Stimulated activated CD8-positive, alpha-beta memory T cell treated with anti-CD3 and anti-CD28 coated beads, Interleukin-15, amount 100 ng/mL, for 4 hours (primary cell): Measurements from ENCODE around the gene DYNLT2B.
A peak's percentile ranks its signal among the peaks of the same experiment; 100 is the strongest.
"Not testable (repeated sequence)": the region's sequence is repeated elsewhere in the genome, so short reads cannot be mapped to it uniquely, and the experiment has no call there.

Experiments used
- DNase-seq, 2 donors: peaks; one replicate each; pipeline ENCODE4 v3.0.0-alpha.2; 2020; ENCODE audit warnings: low read depth in 2 of 2

DYNLT2B gene

DNA sequence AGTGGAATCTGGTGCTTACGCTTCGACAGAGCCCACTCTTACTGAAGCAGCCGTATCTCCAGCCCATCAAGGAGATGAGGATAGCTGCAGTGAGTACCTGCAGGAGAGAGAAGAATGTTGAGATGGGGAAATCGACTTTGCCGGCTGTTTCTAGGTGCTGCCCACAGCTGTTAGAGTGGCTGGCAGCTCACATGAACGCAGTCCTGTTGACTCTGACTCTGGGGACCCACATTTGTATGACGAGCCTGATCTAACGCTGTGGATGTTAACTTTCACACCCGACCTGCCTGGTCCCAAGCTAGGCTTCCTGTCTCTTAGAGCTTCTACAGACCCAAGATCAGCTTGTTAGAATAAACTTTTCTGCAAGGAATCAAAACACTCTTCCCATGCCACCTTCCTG, 8.9 kb upstream of the DYNLT2B start:
- DNase-seq = no peak

GRCh38 chr3:196323691-196324090, 5.7 kb upstream of the DYNLT2B start:
- no peak for DNase-seq

- no peak for DNase-seq
Measured at GRCh38 chr3:196323016-196323415, 5.0 kb upstream of the DYNLT2B start.

- no peak for DNase-seq
Measured at GRCh38 chr3:196321162-196321561, 3.1 kb upstream of the DYNLT2B start.

DNA sequence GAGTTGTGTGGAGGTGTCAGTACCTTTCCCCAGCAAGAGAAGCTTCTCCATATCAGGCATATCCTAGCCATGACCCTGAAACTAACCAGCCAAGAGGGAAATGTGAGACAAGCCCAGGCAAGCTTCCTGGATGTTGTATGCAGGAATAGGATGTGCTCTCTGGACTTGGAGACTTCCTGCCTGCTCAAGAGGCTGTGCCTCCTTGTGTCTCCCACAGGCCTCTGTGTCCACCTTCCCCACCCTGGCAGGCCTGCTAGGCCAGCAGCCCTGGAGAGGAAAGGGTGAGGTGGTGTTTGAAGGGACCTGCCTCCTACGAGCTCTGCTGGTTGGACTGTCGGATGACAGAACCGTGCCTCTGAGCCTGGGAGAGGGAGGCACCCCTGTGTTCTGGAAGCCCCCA, 2.1 kb upstream of the DYNLT2B start:
- DNase-seq = no peak

DNA sequence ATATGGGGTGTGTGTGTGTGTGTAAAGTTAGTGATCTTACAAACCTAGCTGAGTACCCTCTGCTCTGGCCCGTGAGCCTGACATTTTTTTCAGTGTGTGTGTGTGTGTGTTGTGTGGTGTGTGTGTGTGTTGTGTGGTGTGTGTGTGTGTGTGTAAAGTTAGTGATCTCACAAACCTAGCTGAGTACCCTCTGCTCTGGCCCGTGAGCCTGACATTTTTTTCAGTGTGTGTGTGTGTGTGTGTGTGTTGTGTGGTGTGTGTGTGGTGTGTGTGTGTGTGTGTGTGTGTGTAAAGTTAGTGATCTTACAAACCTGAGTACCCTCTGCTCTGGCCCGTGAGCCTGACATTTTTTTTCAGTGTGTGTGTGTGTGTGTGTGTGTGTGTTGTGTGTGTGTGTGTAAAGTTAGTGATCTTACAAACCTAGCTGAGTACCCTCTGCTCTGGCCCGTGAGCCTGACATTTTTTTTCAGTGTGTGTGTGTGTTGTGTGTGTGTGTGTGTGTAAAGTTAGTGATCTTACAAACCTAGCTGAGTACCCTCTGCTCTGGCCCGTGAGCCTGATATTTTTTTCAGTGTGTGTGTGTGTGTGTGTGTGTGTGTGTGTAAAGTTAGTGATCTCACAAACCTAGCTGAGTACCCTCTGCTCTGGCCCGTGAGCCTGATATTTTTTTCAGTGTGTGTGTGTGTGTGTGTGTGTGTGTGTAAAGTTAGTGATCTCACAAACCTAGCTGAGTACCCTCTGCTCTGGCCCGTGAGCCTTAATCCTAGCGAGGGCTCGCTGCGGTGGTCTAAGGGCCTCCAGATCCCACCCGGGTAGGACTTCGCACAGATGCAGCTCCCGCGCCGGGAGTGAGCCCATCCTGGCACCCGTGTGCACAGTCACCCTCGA, 997 bp downstream of the DYNLT2B start:
- DNase-seq = not testable (repeated sequence)

GRCh38 chr3:196315821-196316220, 2.2 kb downstream of the DYNLT2B start:
- DNase-seq = no peak

DNA sequence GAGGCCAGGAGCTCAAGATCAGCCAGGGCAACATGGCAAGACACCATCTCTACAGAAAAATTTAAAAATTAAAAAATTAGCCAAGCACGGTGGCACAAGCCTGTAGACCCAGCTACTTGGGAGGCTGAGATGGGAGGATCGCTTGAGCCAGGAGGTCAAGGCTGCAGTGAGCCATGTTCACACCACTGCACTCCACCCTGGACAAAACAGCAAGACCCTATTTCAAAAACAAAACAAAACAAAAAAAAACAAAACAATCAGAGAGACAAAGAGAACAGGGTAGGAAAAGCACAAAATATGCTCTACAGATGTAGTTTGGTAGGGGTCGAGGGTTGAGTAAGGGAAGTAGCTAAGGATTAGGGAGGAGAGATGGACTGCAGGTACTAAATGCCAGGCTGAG, 3.4 kb downstream of the DYNLT2B start:
- DNase-seq = no peak

DNA sequence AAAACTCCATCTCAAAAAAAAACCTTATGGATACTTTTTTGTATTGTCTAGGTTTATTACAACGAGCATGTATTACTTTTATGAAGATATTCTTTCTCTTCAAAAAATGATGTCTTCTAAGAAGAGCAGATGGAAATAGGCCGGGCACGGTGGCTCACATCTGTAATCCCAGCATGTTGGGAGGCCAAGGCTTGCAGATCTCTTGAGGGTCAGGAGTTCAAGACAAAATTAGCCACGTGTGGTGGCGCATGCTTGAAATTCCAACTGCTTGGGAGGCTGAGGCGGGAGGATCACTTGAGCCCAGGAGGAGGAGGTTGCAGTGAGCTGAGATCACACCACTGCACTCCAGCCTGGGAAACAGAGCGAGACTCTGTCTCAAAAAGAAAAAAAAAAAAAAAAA, 4.0 kb downstream of the DYNLT2B start:
- DNase-seq = not testable (repeated sequence)

DNA sequence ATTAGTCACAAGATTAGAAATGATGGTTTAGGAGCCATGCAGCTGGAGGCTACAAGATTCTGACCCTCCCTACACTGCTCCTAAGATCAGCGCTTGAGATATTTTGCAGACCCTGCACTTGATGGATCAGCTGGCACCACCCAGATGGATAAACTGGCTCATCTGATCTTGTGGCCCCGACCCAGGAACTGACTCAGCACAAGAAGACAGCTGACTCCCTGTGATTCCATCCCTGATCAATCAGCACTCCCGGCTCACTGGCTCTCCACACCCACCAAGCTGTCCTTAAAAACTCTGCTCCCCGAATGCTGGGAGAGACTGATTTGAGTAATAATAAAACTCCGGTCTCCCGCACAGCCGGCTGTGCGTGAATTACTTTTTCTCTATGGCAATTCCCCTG, 15.1 kb downstream of the DYNLT2B start:
- DNase-seq = not testable (repeated sequence)

DNA sequence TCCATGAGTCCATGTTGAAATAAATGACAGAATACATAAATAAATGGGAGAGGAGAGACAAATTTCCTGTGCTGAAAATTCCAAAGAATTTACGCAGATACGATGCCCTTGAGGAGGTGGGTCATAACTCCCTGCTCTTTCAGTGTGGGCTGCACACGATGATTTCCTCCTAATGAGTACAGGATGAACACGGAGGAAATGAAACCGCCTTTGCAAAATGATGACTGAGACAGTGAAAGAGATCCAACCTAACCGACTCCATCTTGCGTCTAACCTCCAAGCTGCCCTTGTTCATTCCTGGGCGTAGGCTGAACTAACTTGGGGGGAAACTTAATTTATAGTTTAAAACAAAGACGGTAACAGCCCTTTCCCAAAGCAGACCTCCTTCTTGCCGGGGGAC, 15.5 kb downstream of the DYNLT2B start:
- DNase-seq = not testable (repeated sequence)

GRCh38 chr3:196298521-196298920, 19.5 kb downstream of the DYNLT2B start:
- DNase-seq = no peak

DNA sequence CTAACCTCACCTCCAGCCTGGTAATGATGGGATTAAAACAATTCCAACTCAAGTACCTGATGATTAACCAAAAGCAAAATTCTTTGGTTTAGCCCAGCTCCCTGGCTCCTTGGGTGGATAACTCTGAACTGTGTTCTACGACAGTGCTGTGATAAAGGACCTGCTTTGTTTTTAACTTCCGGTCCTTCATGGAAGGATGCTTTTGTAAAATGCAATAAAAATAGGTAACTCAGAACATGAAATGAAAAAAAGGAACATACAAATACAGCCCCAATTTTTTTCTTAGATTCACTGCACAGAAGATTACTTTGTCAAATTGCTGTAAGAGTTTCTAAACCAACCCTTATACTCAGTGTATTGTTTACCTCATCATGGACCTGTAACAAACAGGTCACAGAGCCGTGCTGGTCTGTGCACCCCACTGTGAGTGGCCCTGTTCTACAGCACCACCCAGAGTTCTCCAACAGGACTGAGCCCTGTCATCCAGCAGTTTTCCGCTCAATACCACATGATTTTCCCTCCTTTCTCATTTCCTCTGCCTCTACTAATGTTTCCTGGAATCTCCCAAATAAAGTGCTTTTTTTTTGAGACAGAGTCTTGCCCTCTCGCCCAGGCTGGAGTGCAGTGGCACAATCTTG, 25.6 kb downstream of the DYNLT2B start:
- DNase-seq = no peak

GRCh38 chr3:196288141-196288460, 29.9 kb downstream of the DYNLT2B start:
- DNase-seq = peak in 1 of 2 donors; percentile 19

DNA sequence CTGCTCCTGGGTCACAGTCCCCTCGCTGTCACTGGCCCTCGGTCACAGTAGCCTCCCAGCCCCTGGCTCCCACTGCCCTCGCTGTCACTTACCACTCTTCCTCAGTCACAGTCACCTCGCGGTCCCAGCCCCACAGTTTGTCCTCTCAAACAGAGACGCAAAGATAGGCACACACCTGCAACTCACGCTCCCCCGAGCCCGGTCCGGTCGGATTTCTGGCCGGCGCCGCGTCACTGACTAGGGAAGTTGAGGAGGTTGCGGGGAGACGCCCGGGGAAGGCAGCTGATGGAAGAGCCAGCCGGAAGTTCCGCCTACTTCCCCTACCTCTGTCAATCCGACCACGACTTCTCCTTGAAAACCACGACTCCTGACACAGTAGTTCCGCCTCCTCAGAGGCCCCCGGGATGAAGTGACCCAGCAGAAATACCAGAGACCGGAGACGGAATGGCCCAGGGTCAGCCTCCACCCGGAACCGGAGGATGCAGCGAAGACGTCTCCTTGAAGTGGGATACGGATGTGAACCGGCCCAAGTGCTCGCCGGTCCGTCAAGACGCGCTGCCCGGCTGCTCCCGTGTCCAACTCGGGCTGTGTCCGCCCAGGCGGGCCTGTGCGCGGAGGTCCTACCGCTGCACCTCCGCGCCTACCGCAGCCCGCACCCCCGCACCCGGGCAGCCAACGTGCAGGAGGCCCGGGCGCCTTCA, 30.4 kb downstream of the DYNLT2B start, which contains the start of gene PCYT1A:
Gene PCYT1A (minus strand): TSS at position 287 of the 701 bp plus-strand sequence. CDS start 17,195 bp downstream, outside the sequence.
- peak; percentile 49 to 55 for DNase-seq

- no peak for DNase-seq
Measured at GRCh38 chr3:196287090-196287439, 31.0 kb downstream of the DYNLT2B start.

DNA sequence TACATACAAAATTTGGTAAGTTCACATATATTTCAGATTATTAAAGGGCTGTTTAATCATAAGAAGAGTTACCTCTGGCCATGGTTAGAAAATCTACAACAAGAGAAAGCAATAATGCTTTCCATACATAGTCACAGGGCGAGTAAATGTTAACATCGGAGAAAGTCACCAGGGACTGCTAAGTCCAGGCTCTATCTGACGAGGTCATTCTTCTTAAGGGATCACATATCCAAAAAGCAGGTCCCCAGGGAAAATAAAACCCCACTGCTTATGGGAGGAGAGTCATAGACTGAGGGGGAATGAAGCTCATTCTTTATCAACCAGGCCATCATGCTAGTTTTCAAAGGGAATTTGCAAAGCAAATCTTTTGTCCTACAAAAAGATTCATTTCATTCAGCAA, 33.6 kb downstream of the DYNLT2B start:
- DNase-seq = no peak

DNA sequence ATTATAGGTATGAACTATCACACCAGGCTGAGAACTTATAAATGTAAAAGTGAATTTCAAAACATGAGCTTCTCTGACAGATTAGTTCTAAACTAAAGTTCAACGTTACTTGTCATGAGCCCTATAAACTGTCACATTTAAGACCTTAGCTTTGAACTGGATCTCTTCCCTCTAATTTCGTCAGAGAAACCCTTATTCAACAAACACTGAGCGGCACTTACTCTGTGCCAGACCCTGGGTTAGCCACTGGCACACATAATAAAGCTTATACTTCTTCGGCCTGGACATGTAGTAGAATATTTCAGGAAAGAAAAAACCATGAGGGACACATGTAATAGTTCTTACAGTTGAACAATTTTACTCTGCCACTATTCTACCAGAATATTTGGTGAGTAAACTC, 36.1 kb downstream of the DYNLT2B start:
- DNase-seq = no peak

DNA sequence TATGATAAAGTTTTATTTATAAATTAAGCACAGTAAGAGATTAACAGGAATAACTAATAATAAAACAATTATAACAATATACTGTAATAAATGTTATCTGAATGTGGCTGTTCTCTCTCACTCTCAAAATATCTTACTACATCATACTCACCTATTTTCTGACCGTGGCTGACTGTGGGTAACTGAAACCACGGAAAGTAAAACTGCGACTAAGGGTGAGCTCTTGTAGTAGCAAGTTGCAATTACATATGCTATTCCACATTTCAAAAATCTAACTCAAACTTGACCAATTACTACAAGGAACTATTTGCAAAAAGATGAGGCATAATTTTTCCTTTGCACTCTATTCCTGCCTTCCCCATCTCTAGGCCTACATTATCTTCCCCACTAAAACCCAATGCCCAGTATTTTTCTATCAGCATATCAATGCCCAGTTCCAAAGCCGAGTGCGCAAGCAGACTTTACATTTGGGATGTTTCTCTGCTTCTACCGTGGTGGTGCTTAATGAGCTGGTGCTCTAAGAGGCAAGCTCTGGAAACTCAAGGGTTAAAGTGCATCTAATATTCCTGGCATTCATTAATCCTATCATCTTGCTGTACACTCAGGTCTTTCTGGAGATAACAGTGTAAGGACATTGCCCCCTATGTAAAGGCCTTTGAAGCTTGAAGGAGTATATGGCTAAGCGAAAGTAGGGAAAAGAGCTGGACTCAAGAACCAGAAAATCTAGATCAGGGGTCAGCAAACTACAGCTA, 37.2 kb downstream of the DYNLT2B start:
- DNase-seq = no peak

- no peak for DNase-seq
Measured at GRCh38 chr3:196275126-196275525, 42.9 kb downstream of the DYNLT2B start.

GRCh38 chr3:196274585-196274984, 43.5 kb downstream of the DYNLT2B start:
- DNase-seq = peak in 1 of 2 donors; percentile 59

DNA sequence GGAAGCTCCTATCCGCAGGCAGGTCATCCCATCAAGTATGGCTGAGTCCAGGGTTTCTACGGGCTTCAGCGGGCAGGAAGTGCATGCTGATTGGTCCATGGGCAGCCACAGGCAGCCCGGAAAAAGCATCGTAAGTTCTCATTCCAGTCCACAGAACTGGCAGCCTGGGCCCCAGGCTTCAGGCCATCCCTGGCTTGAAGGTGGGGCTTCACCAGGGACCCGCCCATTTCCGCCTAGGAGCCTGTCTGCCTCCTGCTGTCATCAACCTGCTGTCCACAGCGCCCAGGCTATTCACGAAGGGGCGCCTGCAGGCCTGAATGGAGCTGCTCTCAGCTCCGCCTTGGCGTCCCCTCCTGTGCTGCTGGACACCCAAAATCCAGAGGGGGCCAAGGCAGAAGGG, 44.4 kb downstream of the DYNLT2B start:
- no peak for DNase-seq
